HEK293 (cell line): ENCODE results near the gene CEP112.

Source experiments
- ELK4 ChIP-seq: IDR thresholded peaks from 2 replicates; pipeline ENCODE4 v1.6.1; 2011; ENCODE audit warnings: mild to moderate bottlenecking, low read depth, low read length, borderline replicate concordance
- GFI1B ChIP-seq: fragments of 450-650 bp; formaldehyde crosslinking; IDR thresholded peaks from 2 replicates; pipeline ENCODE4 v1.5.1; 2016; ENCODE audit warnings: missing biosample characterization, missing genetic modification characterization
- HIC1 ChIP-seq: fragments of 450-650 bp; formaldehyde crosslinking; IDR thresholded peaks from 2 replicates; pipeline ENCODE4 v1.5.1; 2016; ENCODE audit warnings: missing biosample characterization, missing genetic modification characterization
- KLF1 ChIP-seq: fragments of 450-650 bp; formaldehyde crosslinking; IDR thresholded peaks from 2 replicates; pipeline ENCODE4 v1.5.1; 2016; ENCODE audit warnings: missing biosample characterization, missing genetic modification characterization
- KLF7 ChIP-seq: fragments of 450-650 bp; formaldehyde crosslinking; IDR thresholded peaks from 2 replicates; pipeline ENCODE4 v1.5.1; 2016; ENCODE audit warnings: missing biosample characterization, missing genetic modification characterization, borderline replicate concordance
- OSR2 ChIP-seq: fragments of 450-650 bp; formaldehyde crosslinking; IDR thresholded peaks from 2 replicates; pipeline ENCODE4 v1.5.1; 2016; ENCODE audit warnings: missing biosample characterization, missing genetic modification characterization
- PATZ1 ChIP-seq: fragments of 450-650 bp; formaldehyde crosslinking; IDR thresholded peaks from 2 replicates; pipeline ENCODE4 v1.5.1; 2016; ENCODE audit warnings: missing biosample characterization, missing genetic modification characterization
- PRDM4 ChIP-seq: fragments of 450-650 bp; formaldehyde crosslinking; IDR thresholded peaks from 2 replicates; pipeline ENCODE4 v1.5.1; 2017; ENCODE audit warnings: missing biosample characterization, missing genetic modification characterization
- ZFP41 ChIP-seq: fragments of 450-650 bp; formaldehyde crosslinking; IDR thresholded peaks from 2 replicates; pipeline ENCODE4 v1.5.1; 2016; ENCODE audit warnings: missing biosample characterization, missing genetic modification characterization, borderline replicate concordance
- ZNF132 ChIP-seq: fragments of 450-650 bp; formaldehyde crosslinking; IDR thresholded peaks from 2 replicates; pipeline ENCODE4 v1.5.1; 2017; ENCODE audit warnings: missing biosample characterization, missing genetic modification characterization, borderline replicate concordance
- ZNF138 ChIP-seq: fragments of 450-650 bp; formaldehyde crosslinking; IDR thresholded peaks from 2 replicates; pipeline ENCODE4 v1.5.1; 2016; ENCODE audit warnings: missing biosample characterization, missing genetic modification characterization, borderline replicate concordance
- ZNF140 ChIP-seq: fragments of 450-650 bp; formaldehyde crosslinking; IDR thresholded peaks from 2 replicates; pipeline ENCODE4 v1.5.1; 2016; ENCODE audit warnings: missing biosample characterization, missing genetic modification characterization
- ZNF148 ChIP-seq: fragments of 450-650 bp; formaldehyde crosslinking; IDR thresholded peaks from 2 replicates; pipeline ENCODE4 v1.5.0; 2017; ENCODE audit warnings: missing biosample characterization, missing genetic modification characterization, borderline replicate concordance
- ZNF157 ChIP-seq: fragments of 450-650 bp; formaldehyde crosslinking; IDR thresholded peaks from 2 replicates; pipeline ENCODE4 v1.5.1; 2016; ENCODE audit warnings: missing biosample characterization, missing genetic modification characterization
- ZNF174 ChIP-seq: fragments of 450-650 bp; formaldehyde crosslinking; IDR thresholded peaks from 2 replicates; pipeline ENCODE4 v1.5.0; 2017; ENCODE audit warnings: missing biosample characterization, mild to moderate bottlenecking, missing genetic modification characterization
- ZNF23 ChIP-seq: fragments of 450-650 bp; formaldehyde crosslinking; IDR thresholded peaks from 2 replicates; pipeline ENCODE4 v1.5.1; 2016; ENCODE audit warnings: missing biosample characterization, missing genetic modification characterization, borderline replicate concordance
- ZNF391 ChIP-seq: fragments of 450-650 bp; formaldehyde crosslinking; IDR thresholded peaks from 2 replicates; pipeline ENCODE4 v1.5.1; 2016; ENCODE audit warnings: low read depth, missing biosample characterization, missing genetic modification characterization, borderline replicate concordance
- ZNF398 ChIP-seq: fragments of 450-650 bp; formaldehyde crosslinking; IDR thresholded peaks from 2 replicates; pipeline ENCODE4 v1.5.1; 2017; ENCODE audit warnings: missing biosample characterization, missing genetic modification characterization
- ZNF488 ChIP-seq: fragments of 450-650 bp; formaldehyde crosslinking; IDR thresholded peaks from 2 replicates; pipeline ENCODE4 v1.5.1; 2016; ENCODE audit warnings: missing biosample characterization, missing genetic modification characterization
- ZNF544 ChIP-seq: fragments of 450-650 bp; formaldehyde crosslinking; IDR thresholded peaks from 2 replicates; pipeline ENCODE4 v1.5.0; 2017; ENCODE audit warnings: missing biosample characterization, missing genetic modification characterization
- ZNF561 ChIP-seq: fragments of 450-650 bp; IDR thresholded peaks from 2 replicates; pipeline ENCODE4 v1.5.1; 2018; ENCODE audit warnings: missing biosample characterization, missing genetic modification characterization, borderline replicate concordance
- ZNF571 ChIP-seq: fragments of 450-650 bp; formaldehyde crosslinking; IDR thresholded peaks from 2 replicates; pipeline ENCODE4 v1.5.0; 2017; ENCODE audit warnings: missing biosample characterization, missing genetic modification characterization
- ZNF624 ChIP-seq: fragments of 450-650 bp; formaldehyde crosslinking; IDR thresholded peaks from 2 replicates; pipeline ENCODE4 v1.5.1; 2017; ENCODE audit warnings: missing biosample characterization, missing genetic modification characterization
- ZNF654 ChIP-seq: fragments of 450-650 bp; formaldehyde crosslinking; IDR thresholded peaks from 2 replicates; pipeline ENCODE4 v1.5.1; 2016; ENCODE audit warnings: low read depth, missing biosample characterization, missing genetic modification characterization
- ZNF830 ChIP-seq: fragments of 450-650 bp; IDR thresholded peaks from 2 replicates; pipeline ENCODE4 v1.5.0; 2018; ENCODE audit warnings: missing biosample characterization, missing genetic modification characterization, low read depth, mild to moderate bottlenecking, moderate library complexity
- ZNF843 ChIP-seq: fragments of 450-650 bp; formaldehyde crosslinking; IDR thresholded peaks from 2 replicates; pipeline ENCODE4 v1.5.1; 2016; ENCODE audit warnings: missing biosample characterization, missing genetic modification characterization

CEP112 gene

GRCh38 chr17:65627891-65628643 lies 563.9 kb downstream of the CEP112 start (continued):
- TF ChIP-seq ZFP41 (tag by site-specific recombination): no peak
- no peak for TF ChIP-seq ZNF561 (tag by site-specific recombination)
- no peak for TF ChIP-seq ZNF174
- TF ChIP-seq ZNF157 (tag by site-specific recombination): no peak
- TF ChIP-seq ELK4: no peak
- TF ChIP-seq ZNF138 (tag by site-specific recombination): no peak
- peak; percentile 61 for TF ChIP-seq HIC1 (tag by site-specific recombination)
- TF ChIP-seq KLF7 (tag by site-specific recombination): no peak
- no peak for TF ChIP-seq ZNF23 (tag by site-specific recombination)
- TF ChIP-seq ZNF488 (tag by site-specific recombination): no peak
- TF ChIP-seq ZNF830 (tag by site-specific recombination): no peak
- 0 out of 2 replicates have a peak, but pooled peaks have one; percentile 17 for TF ChIP-seq ZNF391 (tag by site-specific recombination)
- TF ChIP-seq ZNF132 (tag by site-specific recombination): no peak
- 0 out of 2 replicates have a peak, but pooled peaks have one; percentile 73 for TF ChIP-seq GFI1B (tag by site-specific recombination)
- TF ChIP-seq ZNF544 (tag by site-specific recombination): no peak
- peak; percentile 86 for TF ChIP-seq KLF1 (tag by site-specific recombination)
- no peak for TF ChIP-seq ZNF571 (tag by site-specific recombination)
- TF ChIP-seq ZNF148 (tag by site-specific recombination): no peak
- TF ChIP-seq ZNF624: no peak
- TF ChIP-seq OSR2 (tag by site-specific recombination): peak; percentile 96
- peak; percentile 85 for TF ChIP-seq ZNF843
- TF ChIP-seq ZNF398: peak; percentile 23; the same call in 1 of the 2 replicates
- TF ChIP-seq ZNF654 (tag by site-specific recombination): no peak
- TF ChIP-seq PRDM4 (tag by site-specific recombination): peak; percentile 60
- peak; percentile 37; the same call in 1 of the 2 replicates for TF ChIP-seq PATZ1 (tag by site-specific recombination)
- no peak for TF ChIP-seq ZNF140 (tag by site-specific recombination)
